Measurements from ENCODE around the gene TCEA2. TPM values are rescaled to one million over a fixed set of nuclear protein-coding genes. Genes with fewer than 3 reads are reported as not detected.
A peak's percentile ranks its signal among the peaks of the same experiment; 100 is the strongest.

Gene TCEA2
- total and polyA plus RNA-seq, 2 of the 13 experiments (the other 11 are each of a cell fraction or from before 2014, with no cell fraction given), result 28.1 to 33.7 TPM

DNA sequence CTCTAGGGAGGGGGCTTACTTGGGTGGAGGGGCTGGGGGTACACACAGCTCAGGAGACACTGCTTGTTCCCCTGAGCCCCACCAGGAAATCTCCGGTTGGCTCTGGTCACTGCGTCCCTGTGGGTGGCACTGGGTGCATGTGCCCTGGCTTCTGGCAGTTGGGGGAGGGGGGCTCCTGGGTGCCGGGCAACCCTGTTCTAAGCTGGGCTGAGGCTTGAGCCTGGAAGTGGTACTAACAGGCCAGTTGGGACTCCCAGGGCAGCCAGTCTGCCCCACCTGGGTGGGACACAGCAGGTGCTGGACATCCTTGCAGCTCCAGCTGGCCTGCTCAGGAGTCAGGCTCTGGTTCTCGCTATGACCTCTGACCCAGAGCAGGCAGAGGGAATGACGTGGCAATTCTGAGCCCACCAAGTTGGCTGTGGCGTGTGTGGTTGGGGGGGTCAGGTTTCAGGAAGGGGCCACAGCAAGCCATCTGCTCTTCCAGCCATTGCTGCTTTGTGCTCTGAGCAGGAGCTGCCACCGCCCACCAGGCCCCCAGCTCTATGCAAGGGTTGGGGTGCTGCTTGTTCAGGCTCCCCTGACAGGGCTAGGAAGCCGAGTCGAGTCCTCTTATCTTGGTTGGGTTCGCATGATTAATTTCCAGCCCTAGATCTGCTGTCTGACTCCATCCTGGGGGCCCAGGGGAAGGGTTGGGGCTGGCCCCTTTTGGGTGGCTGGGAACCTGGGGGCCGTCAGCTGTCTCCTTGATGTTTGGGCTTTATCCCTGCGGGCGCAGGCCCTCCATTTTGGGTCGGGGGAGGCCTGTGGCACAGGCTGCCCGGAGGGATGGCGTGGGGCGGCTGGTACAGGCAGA, 26.4 kb upstream of the TCEA2 start (continued):
- TF ChIP-seq ZFP62 (CRISPR knock-in tag; IDR thresholded peaks at IDR 0.05) (no peak), RBM22 (optimal IDR thresholded peaks at IDR 0.05; ENCODE audit: low read length) (peak; percentile 3), EZH2 (conservative IDR thresholded peaks at IDR 0.05; ENCODE audit: low read depth, low read length) (no peak), NKX3-1 (CRISPR knock-in tag; IDR thresholded peaks at IDR 0.05) (0 out of 2 replicates have a peak, but pooled peaks have one; percentile 31), ONECUT2 (CRISPR knock-in tag; IDR thresholded peaks at IDR 0.05) (no peak), ZNF749 (CRISPR knock-in tag; IDR thresholded peaks at IDR 0.05; ENCODE audit: borderline replicate concordance) (peak; percentile 42; the same call in 1 of the 2 replicates), HOXA3 (CRISPR knock-in tag; IDR thresholded peaks at IDR 0.05) (no peak), KAT8 (CRISPR knock-in tag; IDR thresholded peaks at IDR 0.05) (no peak), ESRRA (CRISPR knock-in tag; IDR thresholded peaks at IDR 0.05; ENCODE audit: low read depth) (no peak), ZNF441 (CRISPR knock-in tag; IDR thresholded peaks at IDR 0.05; ENCODE audit: borderline replicate concordance) (no peak; the same call in 1 of the 2 replicates), PCBP1 (IDR thresholded peaks at IDR 0.05; ENCODE audit: borderline replicate concordance, low read depth, low read length) (peak; percentile 55; the same call in 1 of the 2 replicates), TBX3 (IDR thresholded peaks at IDR 0.05; ENCODE audit: borderline replicate concordance) (no peak), ZNF207 (IDR thresholded peaks at IDR 0.05; ENCODE audit: borderline replicate concordance) (no peak), GTF3A (CRISPR knock-in tag; conservative IDR thresholded peaks at IDR 0.05) (no peak), ZNF180 (CRISPR knock-in tag; IDR thresholded peaks at IDR 0.05; ENCODE audit: borderline replicate concordance, low read depth) (no peak; the same call in 1 of the 2 replicates), SETDB1 (CRISPR knock-in tag; IDR thresholded peaks at IDR 0.05; ENCODE audit: borderline replicate concordance) (no peak), ZNF816 (CRISPR knock-in tag; IDR thresholded peaks at IDR 0.05; ENCODE audit: borderline replicate concordance) (no peak), ZNF768 (CRISPR knock-in tag; IDR thresholded peaks at IDR 0.05) (peak; percentile 6), TCF7 (IDR thresholded peaks at IDR 0.05; ENCODE audit: low read depth) (no peak), FOXK2 (IDR thresholded peaks at IDR 0.05) (no peak)
- TF ChIP-seq, protein P1, sequence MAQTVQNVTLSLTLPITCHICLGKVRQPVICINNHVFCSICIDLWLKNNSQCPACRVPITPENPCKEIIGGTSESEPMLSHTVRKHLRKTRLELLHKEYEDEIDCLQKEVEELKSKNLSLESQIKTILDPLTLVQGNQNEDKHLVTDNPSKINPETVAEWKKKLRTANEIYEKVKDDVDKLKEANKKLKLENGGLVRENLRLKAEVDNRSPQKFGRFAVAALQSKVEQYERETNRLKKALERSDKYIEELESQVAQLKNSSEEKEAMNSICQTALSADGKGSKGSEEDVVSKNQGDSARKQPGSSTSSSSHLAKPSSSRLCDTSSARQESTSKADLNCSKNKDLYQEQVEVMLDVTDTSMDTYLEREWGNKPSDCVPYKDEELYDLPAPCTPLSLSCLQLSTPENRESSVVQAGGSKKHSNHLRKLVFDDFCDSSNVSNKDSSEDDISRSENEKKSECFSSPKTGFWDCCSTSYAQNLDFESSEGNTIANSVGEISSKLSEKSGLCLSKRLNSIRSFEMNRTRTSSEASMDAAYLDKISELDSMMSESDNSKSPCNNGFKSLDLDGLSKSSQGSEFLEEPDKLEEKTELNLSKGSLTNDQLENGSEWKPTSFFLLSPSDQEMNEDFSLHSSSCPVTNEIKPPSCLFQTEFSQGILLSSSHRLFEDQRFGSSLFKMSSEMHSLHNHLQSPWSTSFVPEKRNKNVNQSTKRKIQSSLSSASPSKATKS (CRISPR knock-in tag; IDR thresholded peaks at IDR 0.05), result no peak
- TF ChIP-seq, protein P2, sequence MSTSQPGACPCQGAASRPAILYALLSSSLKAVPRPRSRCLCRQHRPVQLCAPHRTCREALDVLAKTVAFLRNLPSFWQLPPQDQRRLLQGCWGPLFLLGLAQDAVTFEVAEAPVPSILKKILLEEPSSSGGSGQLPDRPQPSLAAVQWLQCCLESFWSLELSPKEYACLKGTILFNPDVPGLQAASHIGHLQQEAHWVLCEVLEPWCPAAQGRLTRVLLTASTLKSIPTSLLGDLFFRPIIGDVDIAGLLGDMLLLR (CRISPR knock-in tag; IDR thresholded peaks at IDR 0.05), result peak; percentile 82
- TF ChIP-seq, protein P3, sequence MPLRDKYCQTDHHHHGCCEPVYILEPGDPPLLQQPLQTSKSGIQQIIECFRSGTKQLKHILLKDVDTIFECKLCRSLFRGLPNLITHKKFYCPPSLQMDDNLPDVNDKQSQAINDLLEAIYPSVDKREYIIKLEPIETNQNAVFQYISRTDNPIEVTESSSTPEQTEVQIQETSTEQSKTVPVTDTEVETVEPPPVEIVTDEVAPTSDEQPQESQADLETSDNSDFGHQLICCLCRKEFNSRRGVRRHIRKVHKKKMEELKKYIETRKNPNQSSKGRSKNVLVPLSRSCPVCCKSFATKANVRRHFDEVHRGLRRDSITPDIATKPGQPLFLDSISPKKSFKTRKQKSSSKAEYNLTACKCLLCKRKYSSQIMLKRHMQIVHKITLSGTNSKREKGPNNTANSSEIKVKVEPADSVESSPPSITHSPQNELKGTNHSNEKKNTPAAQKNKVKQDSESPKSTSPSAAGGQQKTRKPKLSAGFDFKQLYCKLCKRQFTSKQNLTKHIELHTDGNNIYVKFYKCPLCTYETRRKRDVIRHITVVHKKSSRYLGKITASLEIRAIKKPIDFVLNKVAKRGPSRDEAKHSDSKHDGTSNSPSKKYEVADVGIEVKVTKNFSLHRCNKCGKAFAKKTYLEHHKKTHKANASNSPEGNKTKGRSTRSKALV (CRISPR knock-in tag; IDR thresholded peaks at IDR 0.05), result no peak
